H9 (cell line): ENCODE measurements around the gene SDF2L1. TPM values are rescaled to one million over a fixed set of nuclear protein-coding genes. Genes with fewer than 3 reads are reported as not detected.

Experiments used
- DNase-seq: peaks from one replicate; pipeline ENCODE4 v3.0.0-alpha.2; 2017
- H2AFZ ChIP-seq: one replicate; pipeline ENCODE4 v1.6.1; 2013; ENCODE audit warnings: mild to moderate bottlenecking, low read length, control low read depth, moderate library complexity
- H2AK5ac ChIP-seq: 2 replicates; pipeline ENCODE4 v1.6.1; 2013; ENCODE audit warnings: low read length, control low read depth, mixed read lengths; ENCODE audit not compliant: insufficient read length
- H2BK120ac ChIP-seq: one replicate; pipeline ENCODE4 v1.6.1; 2013; ENCODE audit warnings: low read depth, mild to moderate bottlenecking, low read length, control low read depth, inconsistent platforms; ENCODE audit not compliant: poor library complexity, severe bottlenecking
- H2BK12ac ChIP-seq: 2 replicates; pipeline ENCODE4 v1.6.1; 2013; ENCODE audit warnings: low read length, control low read depth, mixed read lengths, low read depth; ENCODE audit not compliant: insufficient read length
- H2BK15ac ChIP-seq: 2 replicates; pipeline ENCODE4 v1.6.1; 2013; ENCODE audit warnings: low read depth, low read length, control low read depth
- H2BK20ac ChIP-seq: one replicate; pipeline ENCODE4 v1.6.1; 2013; ENCODE audit warnings: low read depth, mild to moderate bottlenecking, low read length, control low read depth, inconsistent platforms; ENCODE audit not compliant: poor library complexity, severe bottlenecking
- H2BK5ac ChIP-seq: 2 replicates; pipeline ENCODE4 v1.6.1; 2013; ENCODE audit warnings: low read length, control low read depth, mixed read lengths; ENCODE audit not compliant: insufficient read length
- H3K14ac ChIP-seq: 2 replicates; pipeline ENCODE4 v1.6.1; 2013; ENCODE audit warnings: low read length, control low read depth; ENCODE audit not compliant: insufficient read depth
- H3K18ac ChIP-seq: 2 replicates; pipeline ENCODE4 v1.6.1; 2013; ENCODE audit warnings: low read depth, mild to moderate bottlenecking, mixed read lengths, low read length, control low read depth; ENCODE audit not compliant: insufficient read length
- H3K23ac ChIP-seq: 2 replicates; pipeline ENCODE4 v1.6.1; 2013; ENCODE audit warnings: low read length, control low read depth, mixed read lengths, low read depth; ENCODE audit not compliant: insufficient read length
- H3K23me2 ChIP-seq: 2 replicates; pipeline ENCODE4 v1.6.1; 2013; ENCODE audit warnings: low read depth, mild to moderate bottlenecking, mixed read lengths, low read length, control low read depth; ENCODE audit not compliant: insufficient read length, poor library complexity, severe bottlenecking
- H3K27ac ChIP-seq: 2 replicates; pipeline ENCODE4 v1.5.1; 2013; ENCODE audit warnings: low read length, control low read depth, mixed read lengths, low read depth; ENCODE audit not compliant: insufficient read length
- H3K27me3 ChIP-seq: 2 replicates; pipeline ENCODE4 v1.6.1; 2013; ENCODE audit warnings: low read length, control low read depth, inconsistent platforms; ENCODE audit not compliant: insufficient read depth
- H3K4ac ChIP-seq: 2 replicates; pipeline ENCODE4 v1.6.1; 2013; ENCODE audit warnings: low read depth, mild to moderate bottlenecking, control low read depth, inconsistent platforms, low read length, moderate library complexity
- H3K4me1 ChIP-seq: 2 replicates; pipeline ENCODE4 v1.6.1; 2013; ENCODE audit warnings: low read length, control low read depth, inconsistent platforms; ENCODE audit not compliant: insufficient read depth
- H3K4me2 ChIP-seq: 2 replicates; pipeline ENCODE4 v1.6.1; 2013; ENCODE audit warnings: low read length, control low read depth, mixed read lengths; ENCODE audit not compliant: insufficient read length, insufficient read depth
- H3K56ac ChIP-seq: 2 replicates; pipeline ENCODE4 v1.6.1; 2013; ENCODE audit warnings: low read depth, mild to moderate bottlenecking, mixed read lengths, low read length, control low read depth; ENCODE audit not compliant: insufficient read length
- H3K79me1 ChIP-seq: 2 replicates; pipeline ENCODE4 v1.6.1; 2013; ENCODE audit warnings: low read depth, mild to moderate bottlenecking, moderate library complexity, low read length, control low read depth, inconsistent platforms; ENCODE audit not compliant: insufficient read depth, poor library complexity, severe bottlenecking
- H3K79me2 ChIP-seq: 2 replicates; pipeline ENCODE4 v1.6.1; 2013; ENCODE audit warnings: low read length, control low read depth, inconsistent platforms; ENCODE audit not compliant: insufficient read depth
- H3K9ac ChIP-seq: 2 replicates; pipeline ENCODE4 v1.6.1; 2013; ENCODE audit warnings: low read length, control low read depth, mixed read lengths; ENCODE audit not compliant: insufficient read length; ENCODE audit errors: extremely low read depth
- H3K9me3 ChIP-seq: one replicate; pipeline ENCODE4 v1.6.1; 2013; ENCODE audit warnings: low read depth, low read length, inconsistent platforms; ENCODE audit not compliant: control insufficient read depth
- H3T11ph ChIP-seq: one replicate; pipeline ENCODE4 v1.6.1; 2013; ENCODE audit warnings: mild to moderate bottlenecking, low read length, control low read depth, inconsistent platforms
- H4K20me1 ChIP-seq: one replicate; pipeline ENCODE4 v1.6.1; 2013; ENCODE audit not compliant: control insufficient read depth, insufficient read length, insufficient read depth
- H4K5ac ChIP-seq: 2 replicates; pipeline ENCODE4 v1.6.1; 2013; ENCODE audit warnings: low read depth, mild to moderate bottlenecking, mixed read lengths, low read length, control low read depth; ENCODE audit not compliant: insufficient read length
- H4K8ac ChIP-seq: replicated peaks from 2 replicates; pipeline ENCODE4 v1.6.1; 2013; ENCODE audit warnings: low read length, control low read depth, mixed read lengths, low read depth; ENCODE audit not compliant: insufficient read length
- H4K91ac ChIP-seq: 2 replicates; pipeline ENCODE4 v1.6.1; 2013; ENCODE audit warnings: low read depth, mild to moderate bottlenecking, moderate library complexity, mixed read lengths, low read length, control low read depth; ENCODE audit not compliant: insufficient read length
- H3K27ac Mint-ChIP-seq, 3 experiments: 2 replicates in 2 of 3; 3 replicates in 1 of 3; pipeline ENCODE4 v1.8.0; 2020 to 2021; ENCODE audit warnings: mixed read lengths in 3 of 3, mild to moderate bottlenecking in 1 of 3, moderate library complexity in 1 of 3
- H3K27me3 Mint-ChIP-seq: 2 replicates; pipeline ENCODE4 v1.8.0; 2021; ENCODE audit warnings: low read depth, mild to moderate bottlenecking, moderate library complexity, mixed read lengths
- H3K36me3 Mint-ChIP-seq, 3 experiments: 2 replicates in 2 of 3; 3 replicates in 1 of 3; pipeline ENCODE4 v1.8.0; 2020 to 2021; ENCODE audit warnings: low read depth in 3 of 3, mixed read lengths in 3 of 3; ENCODE audit not compliant: insufficient read depth in 1 of 3
- H3K4me1 Mint-ChIP-seq, 2 experiments: 2 replicates each; pipeline ENCODE4 v1.8.0; 2020; ENCODE audit warnings: mixed read lengths in 2 of 2
- H3K4me3 Mint-ChIP-seq, 2 experiments: 2 replicates in 1 of 2; 3 replicates in 1 of 2; pipeline ENCODE4 v1.8.0; 2020 to 2021; ENCODE audit warnings: mild to moderate bottlenecking in 2 of 2, mixed read lengths in 2 of 2, moderate library complexity in 1 of 2
- H3K9me3 Mint-ChIP-seq, 2 experiments: 2 replicates in 1 of 2; 3 replicates in 1 of 2; pipeline ENCODE4 v1.8.0; 2020; ENCODE audit warnings: mild to moderate bottlenecking in 2 of 2, mixed read lengths in 2 of 2, moderate library complexity in 1 of 2
- CTCF ChIP-seq: fragments of 200-600 bp; sonication (generic); conservative IDR thresholded peaks from 3 replicates; pipeline ENCODE4 v1.8.0; 2021; ENCODE audit warnings: antibody characterized with exemption, mild to moderate bottlenecking
- WGBS: extraction: QIAGEN DNeasy Blood & Tissue Kit; methylation state at CpG from one replicate; pipeline ENCODE4 v1.1.7; 2013; ENCODE audit warnings: missing lambda C conversion rate, low lambda C conversion rate, mixed read lengths; ENCODE audit not compliant: insufficient read length; ENCODE audit errors: extremely low coverage; 5-methylcytosine and 5-hydroxymethylcytosine counted together
- total RNA-seq: library from RNA; stranded (reverse); gene quantifications from 2 replicates; pipeline ENCODE4 v1.2.1, GENCODE V29; 2021

The SDF2L1 gene
- total RNA-seq, 1 experiment from 2014 or later = 36.0 TPM

GRCh38 chr22:21665047-21665851 is 23.1 kb downstream of the SDF2L1 start:
- no peak overlapping the region for H3K27ac Mint-ChIP-seq
- Histone ChIP-seq H3T11ph (no peak overlapping the region), H3K27me3 (no peaks in the 10 kb centered on the region), H3K23ac (no peak overlapping the region), H3K4me1 (no peaks in the 10 kb centered on the region), H2BK15ac (no peak overlapping the region), H3K14ac (no peak overlapping the region), H3K56ac (no peak overlapping the region), H4K8ac (no peak overlapping the region), H3K9me3 (no peaks in the 10 kb centered on the region), H3K4ac (no peak overlapping the region), H2BK5ac (no peak overlapping the region), H4K20me1 (no peaks in the 10 kb centered on the region), H3K4me2 (peak overlapping the region; percentile 54), H3K23me2 (no peaks in the 10 kb centered on the region), H2BK120ac (no peak overlapping the region), H2AFZ (no peak overlapping the region), H4K91ac (no peak overlapping the region), H4K5ac (no peak overlapping the region), H2BK20ac (no peak overlapping the region), H3K27ac (no peak overlapping the region), H3K79me1 (peaks cover 3% of the 10 kb centered on the region), H3K9ac (no peak overlapping the region), H2AK5ac (no peak overlapping the region), H3K79me2 (no peaks in the 10 kb centered on the region), H3K18ac (no peak overlapping the region), H2BK12ac (no peak overlapping the region)
- H3K4me3 Mint-ChIP-seq = peak overlapping the region; percentile 89 to 95
- no peak for DNase-seq
- no peak for TF ChIP-seq CTCF
- peaks cover 0 to 2% (median 2%) of the 10 kb centered on the region in 3 experiments; a peak in 2 of 7 replicates for H3K36me3 Mint-ChIP-seq
- peaks cover 5 to 17% of the 10 kb centered on the region in 2 experiments for H3K4me1 Mint-ChIP-seq
- peaks cover 20% of the 10 kb centered on the region for H3K27me3 Mint-ChIP-seq
- no CpG with 5 or more reads among the region's 26 CpGs for WGBS
- H3K9me3 Mint-ChIP-seq = no peaks in the 10 kb centered on the region; a peak in 1 of 5 replicates
